K562 (cell line): ENCODE results near the gene RAPGEF5. TPM values are rescaled to one million over a fixed set of nuclear protein-coding genes. Genes with fewer than 3 reads are reported as not detected.

Experiments used
- ATAC-seq: fragments of 200-7000 bp; cut with Tn5 transposase; 3 replicates; pipeline ENCODE4 v1.9.1; 2020; ENCODE audit warnings: moderate library complexity
- BruUV-seq: library from RNA; stranded (reverse); fragments of 400-500 nt; replicated peaks from 2 replicates; lab custom pipeline; 2021; lab: Mats Ljungman, UMichigan
- CTCF ChIA-PET: fragments of 300-600 bp; formaldehyde crosslinking; extraction: SDS; loops from one replicate; lab custom pipeline; 2021; ENCODE audit warnings: low intra/inter-chr PET ratio; lab: Yijun Ruan, JAX
- POLR2A ChIA-PET: fragments of 300-600, 350-650 bp; sonication (Branson Sonifier 250); formaldehyde crosslinking; extraction: SDS; loops from one replicate; lab custom pipeline; 2021; ENCODE audit warnings: antibody characterized with exemption, inconsistent platforms; lab: Yijun Ruan, JAX
- DNase-seq, 4 experiments: peaks; one replicate each; pipeline versions ENCODE4 v3.0.0 to v3.0.0-alpha.2; 2011 to 2018; ENCODE audit warnings: low spot score in 3 of 4, mixed read lengths in 3 of 4; ENCODE audit errors: extremely low read depth in 1 of 4
- FAIRE-seq: peaks from 2 replicates; lab custom pipeline; 2011; peaks lifted over from hg19 to GRCh38; lab: Jason Lieb, UNC
- H2AFZ ChIP-seq: 2 replicates; pipeline ENCODE4 v1.6.0; 2011; ENCODE audit warnings: low read depth, low read length, control low read depth, inconsistent platforms
- H3K27ac ChIP-seq: fragments of 200-600 bp; 3 replicates; pipeline ENCODE4 v1.8.0; 2011; ENCODE audit warnings: low read depth, mild to moderate bottlenecking, control low read depth, inconsistent platforms, low read length, moderate library complexity, mixed read lengths; ENCODE audit errors: extremely low read depth
- H3K27me3 ChIP-seq, 2 experiments: fragments of 300-600 bp in 1 of 2; 2 replicates in 1 of 2; 3 replicates in 1 of 2; pipeline versions ENCODE4 v1.6.0 to v1.8.0; 2011; ENCODE audit warnings: inconsistent platforms in 2 of 2, low read length in 2 of 2, mild to moderate bottlenecking in 1 of 2, mixed read lengths in 1 of 2, moderate library complexity in 1 of 2; ENCODE audit not compliant: control insufficient read depth in 2 of 2, insufficient read depth in 2 of 2
- H3K36me3 ChIP-seq: fragments of 300-600 bp; 3 replicates; pipeline ENCODE4 v1.8.0; 2011; ENCODE audit warnings: mild to moderate bottlenecking, low read length, inconsistent platforms; ENCODE audit not compliant: control insufficient read depth, insufficient read depth
- H3K4me1 ChIP-seq, 2 experiments: fragments of 200-600 bp in 1 of 2; replicated peaks in 1 of 2; 2 replicates in 1 of 2; 3 replicates in 1 of 2; pipeline versions ENCODE4 v1.5.1 to v1.8.0; 2011; ENCODE audit warnings: inconsistent platforms in 2 of 2, low read length in 2 of 2, mild to moderate bottlenecking in 1 of 2, mixed read lengths in 1 of 2, moderate library complexity in 1 of 2; ENCODE audit not compliant: control insufficient read depth in 2 of 2, insufficient read depth in 2 of 2
- H3K4me2 ChIP-seq: 2 replicates; pipeline ENCODE4 v1.6.1; 2011; ENCODE audit warnings: low read length, control low read depth, inconsistent platforms, mixed read lengths; ENCODE audit not compliant: insufficient read depth
- H3K4me3 ChIP-seq: fragments of 200-600 bp; sonication (generic), shearing (Covaris generic); 2 replicates; pipeline ENCODE4 v1.5.1; 2016; ENCODE audit warnings: control low read depth, inconsistent platforms
- H3K79me2 ChIP-seq: fragments of 200-600 bp; 3 replicates; pipeline ENCODE4 v1.8.0; 2011; ENCODE audit warnings: low read length, inconsistent platforms; ENCODE audit not compliant: control insufficient read depth, insufficient read depth
- H3K9ac ChIP-seq, 2 experiments: 2 replicates each; pipeline versions ENCODE4 v1.6.0 to v1.6.1; 2011; ENCODE audit warnings: low read depth in 2 of 2, low read length in 2 of 2, control low read depth in 1 of 2, inconsistent platforms in 1 of 2, mild to moderate bottlenecking in 1 of 2, mixed read lengths in 1 of 2; ENCODE audit not compliant: insufficient read depth in 1 of 2
- H3K9me1 ChIP-seq: one replicate; pipeline ENCODE4 v1.6.0; 2011; ENCODE audit warnings: inconsistent platforms, mild to moderate bottlenecking, low read length, moderate library complexity; ENCODE audit not compliant: control insufficient read depth, insufficient read depth
- H3K9me3 ChIP-seq: replicated peaks from 2 replicates; pipeline ENCODE4 v1.5.1; 2011; ENCODE audit warnings: low read depth, low read length, inconsistent platforms; ENCODE audit not compliant: control insufficient read depth, insufficient read depth
- H4K20me1 ChIP-seq: replicated peaks from 2 replicates; pipeline ENCODE4 v1.6.1; 2011; ENCODE audit warnings: low read length, inconsistent platforms, mixed read lengths; ENCODE audit not compliant: control insufficient read depth, insufficient read depth
- ARID4B ChIP-seq: sonication (generic); formaldehyde crosslinking; IDR thresholded peaks from 2 replicates; pipeline ENCODE4 v1.8.0; 2022; ENCODE audit warnings: mild to moderate bottlenecking, missing genetic modification reagents
- CTBP1 ChIP-seq: fragments of 450-650 bp; IDR thresholded peaks from 2 replicates; pipeline ENCODE4 v1.6.1; 2016; ENCODE audit warnings: borderline replicate concordance
- ELF2 ChIP-seq: fragments of 250-450 bp; sonication (Bioruptor Pico); IDR thresholded peaks from 2 replicates; pipeline ENCODE4 v1.5.0; 2021; ENCODE audit warnings: mild to moderate bottlenecking
- GTF2A2 ChIP-seq: IDR thresholded peaks from 2 replicates; pipeline ENCODE4 v1.6.1; 2016; ENCODE audit warnings: mild to moderate bottlenecking, missing genetic modification characterization, missing compliant biosample characterization
- HIVEP1 ChIP-seq: fragments of 250-450 bp; sonication (Bioruptor Pico); IDR thresholded peaks from 2 replicates; pipeline ENCODE4 v1.4.0; 2020; ENCODE audit warnings: mild to moderate bottlenecking
- HMGN3 ChIP-seq: IDR thresholded peaks from 2 replicates; pipeline ENCODE4 v1.6.1; 2011; ENCODE audit warnings: borderline replicate concordance, low read depth, mild to moderate bottlenecking, mixed read lengths, low read length; ENCODE audit not compliant: insufficient read length; ENCODE audit errors: extremely low read depth
- KLF13 ChIP-seq: fragments of 450-650 bp; IDR thresholded peaks from 2 replicates; pipeline ENCODE4 v1.6.1; 2016; ENCODE audit warnings: missing genetic modification characterization, low read depth, mild to moderate bottlenecking, missing compliant biosample characterization, moderate library complexity, borderline replicate concordance
- NCOA2 ChIP-seq, 2 experiments: fragments of 450-650 bp; IDR thresholded peaks; 2 replicates each; pipeline ENCODE4 v1.6.1; 2018; ENCODE audit warnings: mild to moderate bottlenecking in 2 of 2, moderate library complexity in 1 of 2; ENCODE audit not compliant: partially characterized antibody in 2 of 2
- ZBTB7A ChIP-seq: IDR thresholded peaks from 2 replicates; pipeline ENCODE4 v1.6.1; 2011; ENCODE audit warnings: low read depth, mild to moderate bottlenecking, low read length, moderate library complexity, borderline replicate concordance; ENCODE audit not compliant: control insufficient read depth
- ZNF212 ChIP-seq: fragments of 450-650 bp; formaldehyde crosslinking; IDR thresholded peaks from 2 replicates; pipeline ENCODE4 v1.4.0; 2020; ENCODE audit warnings: mild to moderate bottlenecking
- ZNF232 ChIP-seq: sonication (generic); formaldehyde crosslinking; IDR thresholded peaks from 2 replicates; pipeline ENCODE4 v1.8.0; 2022; ENCODE audit warnings: mild to moderate bottlenecking, missing genetic modification reagents
- ZNF431 ChIP-seq: sonication (generic); formaldehyde crosslinking; IDR thresholded peaks from 2 replicates; pipeline ENCODE4 v1.8.0; 2022; ENCODE audit warnings: mild to moderate bottlenecking, missing genetic modification reagents
- ZNF707 ChIP-seq: fragments of 250-450 bp; sonication (Bioruptor Pico); conservative IDR thresholded peaks from 2 replicates; pipeline ENCODE4 v1.8.0; 2022; ENCODE audit warnings: inconsistent platforms, mild to moderate bottlenecking, moderate library complexity
- WGBS: fragments of 100-300 bp; shearing (Covaris generic); methylation state at CpG from one replicate; pipeline ENCODE4 v1.1.6; 2016; ENCODE audit warnings: low coverage, mixed read lengths; ENCODE audit not compliant: insufficient coverage; ENCODE audit errors: missing lambda C conversion rate; 5-methylcytosine and 5-hydroxymethylcytosine counted together
- in situ Hi-C: fragments of 300-500 bp; cut with MboI; formaldehyde crosslinking; loops from 4 replicates; pipeline ENCODE4 v1.15.0; 2018; ENCODE audit warnings: inconsistent platforms, mixed read lengths
- intact Hi-C: fragments of 100-400 bp; cut with micrococcal nuclease; formaldehyde crosslinking; loops from 2 replicates; pipeline ENCODE4 v1.14.2; 2022
- polyA plus RNA-seq, 8 experiments: library from polyadenylated mRNA; depleted of rRNA in 4 of 8; stranded (reverse) in 5 of 8; unstranded in 3 of 8; fragments of >200 nt; fragmentation: Nextera tagmentation in 2 of 8; fragmentation: Illumina TruSeq in 1 of 8; extraction: Ambion mirVana in 2 of 8; extraction: Trizol in 1 of 8; gene quantifications; 2 replicates each; pipeline versions ENCODE4 v1.2.1 to v1.2.3, GENCODE V29; 2011 to 2014; ENCODE audit warnings: inconsistent platforms in 1 of 8, missing spikeins in 1 of 8
- total RNA-seq, 7 experiments: library from RNA; depleted of rRNA in 6 of 7; stranded (reverse); fragments of >200 nt in 6 of 7; fragmentation: Illumina TruSeq in 2 of 7; extraction: Trizol in 2 of 7; gene quantifications; 2 replicates each; pipeline versions ENCODE4 v1.2.1 to v1.2.3, GENCODE V29; 2011 to 2021; ENCODE audit warnings: low replicate concordance in 1 of 7
- TF ChIP-seq, protein P1 (sequence below): fragments of 250-450 bp; sonication (Bioruptor Pico); IDR thresholded peaks from 2 replicates; pipeline ENCODE4 v1.4.0; 2020

The RAPGEF5 gene
- total and polyA plus RNA-seq, 9 of the 15 experiments (the other 6 are each of a cell fraction or from before 2014, with no cell fraction given) = 0.39 to 2.0 (median 1.1) TPM

GRCh38 chr7:22281481-22281880 lies 75.5 kb downstream of the RAPGEF5 start:
- no peak overlapping the region for H3K27ac ChIP-seq
- FAIRE-seq (no peak), DNase-seq (no peak), ATAC-seq (no peak)
- H3K9me3 ChIP-seq = no peaks in the 10 kb centered on the region
- no TSS peak for BruUV-seq
- H4K20me1 ChIP-seq = no peaks in the 10 kb centered on the region
- H3K4me3 ChIP-seq = no peak overlapping the region
- no peaks in the 10 kb centered on the region for H3K79me2 ChIP-seq
- no peak overlapping the region for H3K9ac ChIP-seq
- WGBS = 6% methylated on average over 2 of the region's 2 CpGs
- no peaks in the 10 kb centered on the region for H3K9me1 ChIP-seq
- ChIA-PET CTCF (no interaction called here), POLR2A (no interaction called here)
- no peaks in the 10 kb centered on the region for H3K4me1 ChIP-seq
- H3K36me3 ChIP-seq = no peaks in the 10 kb centered on the region
- no peak overlapping the region for H3K4me2 ChIP-seq
- H3K27me3 ChIP-seq = no peaks in the 10 kb centered on the region
- in situ Hi-C loops (no loop called here), intact Hi-C loops (no loop called here)
- H2AFZ ChIP-seq = no peak overlapping the region
- TF ChIP-seq ZNF431 (CRISPR knock-in tag) = no peak
- TF ChIP-seq, protein P1, sequence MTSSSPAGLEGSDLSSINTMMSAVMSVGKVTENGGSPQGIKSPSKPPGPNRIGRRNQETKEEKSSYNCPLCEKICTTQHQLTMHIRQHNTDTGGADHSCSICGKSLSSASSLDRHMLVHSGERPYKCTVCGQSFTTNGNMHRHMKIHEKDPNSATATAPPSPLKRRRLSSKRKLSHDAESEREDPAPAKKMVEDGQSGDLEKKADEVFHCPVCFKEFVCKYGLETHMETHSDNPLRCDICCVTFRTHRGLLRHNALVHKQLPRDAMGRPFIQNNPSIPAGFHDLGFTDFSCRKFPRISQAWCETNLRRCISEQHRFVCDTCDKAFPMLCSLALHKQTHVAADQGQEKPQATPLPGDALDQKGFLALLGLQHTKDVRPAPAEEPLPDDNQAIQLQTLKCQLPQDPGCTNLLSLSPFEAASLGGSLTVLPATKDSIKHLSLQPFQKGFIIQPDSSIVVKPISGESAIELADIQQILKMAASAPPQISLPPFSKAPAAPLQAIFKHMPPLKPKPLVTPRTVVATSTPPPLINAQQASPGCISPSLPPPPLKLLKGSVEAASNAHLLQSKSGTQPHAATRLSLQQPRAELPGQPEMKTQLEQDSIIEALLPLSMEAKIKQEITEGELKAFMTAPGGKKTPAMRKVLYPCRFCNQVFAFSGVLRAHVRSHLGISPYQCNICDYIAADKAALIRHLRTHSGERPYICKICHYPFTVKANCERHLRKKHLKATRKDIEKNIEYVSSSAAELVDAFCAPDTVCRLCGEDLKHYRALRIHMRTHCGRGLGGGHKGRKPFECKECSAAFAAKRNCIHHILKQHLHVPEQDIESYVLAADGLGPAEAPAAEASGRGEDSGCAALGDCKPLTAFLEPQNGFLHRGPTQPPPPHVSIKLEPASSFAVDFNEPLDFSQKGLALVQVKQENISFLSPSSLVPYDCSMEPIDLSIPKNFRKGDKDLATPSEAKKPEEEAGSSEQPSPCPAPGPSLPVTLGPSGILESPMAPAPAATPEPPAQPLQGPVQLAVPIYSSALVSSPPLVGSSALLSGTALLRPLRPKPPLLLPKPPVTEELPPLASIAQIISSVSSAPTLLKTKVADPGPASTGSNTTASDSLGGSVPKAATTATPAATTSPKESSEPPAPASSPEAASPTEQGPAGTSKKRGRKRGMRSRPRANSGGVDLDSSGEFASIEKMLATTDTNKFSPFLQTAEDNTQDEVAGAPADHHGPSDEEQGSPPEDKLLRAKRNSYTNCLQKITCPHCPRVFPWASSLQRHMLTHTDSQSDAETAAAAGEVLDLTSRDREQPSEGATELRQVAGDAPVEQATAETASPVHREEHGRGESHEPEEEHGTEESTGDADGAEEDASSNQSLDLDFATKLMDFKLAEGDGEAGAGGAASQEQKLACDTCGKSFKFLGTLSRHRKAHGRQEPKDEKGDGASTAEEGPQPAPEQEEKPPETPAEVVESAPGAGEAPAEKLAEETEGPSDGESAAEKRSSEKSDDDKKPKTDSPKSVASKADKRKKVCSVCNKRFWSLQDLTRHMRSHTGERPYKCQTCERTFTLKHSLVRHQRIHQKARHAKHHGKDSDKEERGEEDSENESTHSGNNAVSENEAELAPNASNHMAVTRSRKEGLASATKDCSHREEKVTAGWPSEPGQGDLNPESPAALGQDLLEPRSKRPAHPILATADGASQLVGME = no peak
- no peak for TF ChIP-seq ZNF212 (CRISPR knock-in tag)
- TF ChIP-seq ZNF707 (CRISPR knock-in tag) = no peak
- no peak for TF ChIP-seq ELF2 (CRISPR knock-in tag)
- TF ChIP-seq ZBTB7A = no peak
- TF ChIP-seq NCOA2 (IDR thresholded peaks at IDR 0.05; ENCODE audit: partially characterized antibody in 2 of 2) = no peak
- no peak for TF ChIP-seq KLF13 (tag)
- no peak for TF ChIP-seq GTF2A2 (tag)
- TF ChIP-seq ZNF232 (CRISPR knock-in tag) = no peak
- TF ChIP-seq HIVEP1 (CRISPR knock-in tag) = no peak
- no peak for TF ChIP-seq HMGN3
- TF ChIP-seq CTBP1 = no peak
- TF ChIP-seq ARID4B (CRISPR knock-in tag) = no peak
